Measurements from ENCODE around the gene MAGI2.

The MAGI2 gene

GRCh38 chr7:78770422-78771410, 682.8 kb downstream of the MAGI2 start:
- Mint-ChIP-seq H3K4me3 (no peak overlapping the region), H3K9me3 (no peaks in the 10 kb centered on the region), H3K36me3 (ENCODE audit: low read depth) (no peaks in the 10 kb centered on the region), H3K4me1 (ENCODE audit: low read depth) (no peaks in the 10 kb centered on the region), H3K27me3 (ENCODE audit: low read depth) (peaks cover 8% of the 10 kb centered on the region), H3K27ac (no peak overlapping the region)
- DNase-seq (ENCODE audit: low spot score) = no peak

DNA sequence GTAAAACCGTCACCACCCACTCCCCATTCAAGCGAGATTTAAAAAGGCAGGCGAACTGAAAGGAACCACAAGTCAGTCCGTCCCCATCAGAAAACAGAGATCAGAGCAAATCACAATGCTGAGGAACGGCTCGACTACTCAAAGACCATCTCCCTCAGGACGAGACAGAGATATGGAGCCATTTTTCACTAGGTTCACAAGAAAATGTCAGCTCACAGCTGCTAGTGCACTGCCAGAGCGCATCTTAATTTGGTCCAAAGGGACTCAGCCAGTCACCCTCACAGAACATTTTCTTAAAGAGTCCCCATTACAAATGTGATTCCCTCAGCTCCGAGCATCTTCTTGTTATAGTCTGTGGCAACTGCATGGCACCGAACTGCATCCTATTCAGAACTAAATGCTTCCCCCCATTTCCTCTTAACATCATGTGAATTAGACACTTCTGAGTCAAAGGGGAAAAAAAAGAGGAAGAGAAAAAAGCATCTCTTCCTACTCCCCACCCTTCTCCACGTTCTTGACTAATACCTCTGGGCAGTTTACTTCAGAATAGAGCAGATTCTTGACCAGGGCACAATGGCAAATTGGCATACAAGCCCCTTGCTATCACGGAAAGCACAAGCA, 683.9 kb downstream of the MAGI2 start:
- Mint-ChIP-seq H3K27ac (no peak overlapping the region), H3K4me1 (ENCODE audit: low read depth) (no peaks in the 10 kb centered on the region), H3K9me3 (no peaks in the 10 kb centered on the region), H3K4me3 (no peak overlapping the region), H3K27me3 (ENCODE audit: low read depth) (peaks cover 8% of the 10 kb centered on the region), H3K36me3 (ENCODE audit: low read depth) (no peaks in the 10 kb centered on the region)
- no peak for DNase-seq (ENCODE audit: low spot score)

DNA sequence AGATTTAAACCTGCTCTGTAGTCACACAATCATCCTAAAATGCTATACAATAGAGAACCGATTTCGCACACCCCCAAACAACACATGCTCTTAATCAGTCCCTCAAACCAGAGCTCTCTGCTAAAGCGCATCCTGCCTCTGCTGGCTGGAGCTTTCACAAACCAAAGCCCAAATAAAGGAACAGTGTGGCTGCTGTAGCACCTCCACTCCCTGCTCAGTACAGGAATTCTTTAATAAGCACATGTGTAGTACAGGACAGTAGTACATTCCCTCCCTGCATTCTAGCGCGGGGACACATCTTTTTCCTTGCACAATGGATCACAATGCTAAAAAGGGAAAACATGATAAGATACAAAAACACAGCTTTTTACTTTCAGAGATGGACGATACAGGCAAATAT, 684.6 kb downstream of the MAGI2 start:
- Mint-ChIP-seq H3K27me3 (ENCODE audit: low read depth) (peaks cover 8% of the 10 kb centered on the region), H3K36me3 (ENCODE audit: low read depth) (no peaks in the 10 kb centered on the region), H3K4me1 (ENCODE audit: low read depth) (no peaks in the 10 kb centered on the region), H3K27ac (no peak overlapping the region), H3K4me3 (no peak overlapping the region), H3K9me3 (no peaks in the 10 kb centered on the region)
- DNase-seq (ENCODE audit: low spot score) = no peak

DNA sequence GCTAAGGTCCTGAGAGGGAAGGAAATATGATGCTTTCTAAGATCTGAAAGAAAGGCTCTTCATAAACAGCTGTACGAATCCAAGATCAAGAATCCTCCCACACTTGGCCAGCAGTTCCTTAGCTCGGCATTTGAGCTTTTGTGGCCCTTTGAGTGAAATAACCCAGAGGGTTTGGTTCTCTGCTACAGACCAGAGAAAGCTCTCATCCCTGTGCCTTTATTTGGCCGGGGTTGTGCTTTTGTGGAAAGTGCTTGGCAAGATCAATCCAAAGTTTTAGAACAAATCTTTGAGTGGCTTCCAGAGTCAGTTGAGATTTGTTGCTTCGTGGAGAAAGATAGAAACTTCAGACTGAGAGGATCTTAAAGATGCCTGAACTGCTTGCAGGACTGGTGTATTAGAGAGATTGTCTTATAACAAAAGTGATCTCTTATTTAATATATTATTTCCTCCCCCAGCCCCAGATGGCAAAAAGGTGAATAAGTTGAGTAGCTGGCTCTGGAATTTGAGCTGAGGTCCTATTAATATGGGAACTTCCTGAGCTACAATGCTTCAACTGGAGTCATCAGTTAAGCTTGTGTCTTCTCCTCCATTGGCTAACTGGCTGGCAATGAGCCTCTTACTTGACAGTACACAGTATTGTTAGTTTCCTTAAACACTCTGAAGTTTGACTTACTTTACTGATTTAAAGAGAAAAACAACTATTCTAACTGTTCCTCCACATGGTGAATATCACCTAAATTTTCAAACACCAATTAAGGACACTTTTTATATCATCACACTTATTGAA, 687.3 kb downstream of the MAGI2 start:
- H3K9me3 Mint-ChIP-seq = no peaks in the 10 kb centered on the region
- H3K4me1 Mint-ChIP-seq (ENCODE audit: low read depth) = no peaks in the 10 kb centered on the region
- no peak overlapping the region for H3K4me3 Mint-ChIP-seq
- H3K36me3 Mint-ChIP-seq (ENCODE audit: low read depth) = no peaks in the 10 kb centered on the region
- H3K27ac Mint-ChIP-seq = no peak overlapping the region
- DNase-seq (ENCODE audit: low spot score) = no peak
- H3K27me3 Mint-ChIP-seq (ENCODE audit: low read depth) = peaks cover 6% of the 10 kb centered on the region

- Mint-ChIP-seq H3K4me3 (no peak overlapping the region), H3K27ac (no peak overlapping the region)
These were observed 688.9 kb downstream of the MAGI2 start for GRCh38 chr7:78764571-78764970.

DNA sequence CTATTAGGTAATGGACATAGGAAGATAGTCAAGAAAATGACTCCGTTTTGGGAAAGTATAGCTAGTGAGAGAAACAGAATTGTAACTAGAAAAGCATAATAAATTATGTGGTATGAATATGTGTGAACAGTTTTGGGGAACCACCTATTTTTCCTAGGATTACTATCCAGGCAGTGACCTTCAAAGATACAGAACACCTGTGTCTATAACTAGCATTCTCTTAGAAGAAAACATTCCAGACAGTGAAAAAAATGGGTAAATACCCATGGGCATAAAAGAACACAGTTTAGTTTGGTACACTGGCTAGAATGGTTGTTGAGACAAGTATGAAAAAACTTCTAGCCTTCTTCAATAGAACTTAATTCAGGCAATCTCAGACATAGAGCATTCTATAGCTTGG, 690.8 kb downstream of the MAGI2 start:
- Mint-ChIP-seq H3K4me3 (no peak overlapping the region), H3K4me1 (ENCODE audit: low read depth) (no peaks in the 10 kb centered on the region), H3K36me3 (ENCODE audit: low read depth) (no peaks in the 10 kb centered on the region), H3K27me3 (ENCODE audit: low read depth) (no peaks in the 10 kb centered on the region), H3K27ac (no peak overlapping the region), H3K9me3 (no peaks in the 10 kb centered on the region)
- DNase-seq (ENCODE audit: low spot score) = no peak

More at GRCh38 chr7:78764571-78764970, 688.9 kb downstream of the MAGI2 start:
- Mint-ChIP-seq H3K36me3 (ENCODE audit: low read depth) (no peaks in the 10 kb centered on the region), H3K4me1 (ENCODE audit: low read depth) (no peaks in the 10 kb centered on the region), H3K27me3 (ENCODE audit: low read depth) (no peaks in the 10 kb centered on the region), H3K9me3 (no peaks in the 10 kb centered on the region)
- no peak for DNase-seq (ENCODE audit: low spot score)

DNA sequence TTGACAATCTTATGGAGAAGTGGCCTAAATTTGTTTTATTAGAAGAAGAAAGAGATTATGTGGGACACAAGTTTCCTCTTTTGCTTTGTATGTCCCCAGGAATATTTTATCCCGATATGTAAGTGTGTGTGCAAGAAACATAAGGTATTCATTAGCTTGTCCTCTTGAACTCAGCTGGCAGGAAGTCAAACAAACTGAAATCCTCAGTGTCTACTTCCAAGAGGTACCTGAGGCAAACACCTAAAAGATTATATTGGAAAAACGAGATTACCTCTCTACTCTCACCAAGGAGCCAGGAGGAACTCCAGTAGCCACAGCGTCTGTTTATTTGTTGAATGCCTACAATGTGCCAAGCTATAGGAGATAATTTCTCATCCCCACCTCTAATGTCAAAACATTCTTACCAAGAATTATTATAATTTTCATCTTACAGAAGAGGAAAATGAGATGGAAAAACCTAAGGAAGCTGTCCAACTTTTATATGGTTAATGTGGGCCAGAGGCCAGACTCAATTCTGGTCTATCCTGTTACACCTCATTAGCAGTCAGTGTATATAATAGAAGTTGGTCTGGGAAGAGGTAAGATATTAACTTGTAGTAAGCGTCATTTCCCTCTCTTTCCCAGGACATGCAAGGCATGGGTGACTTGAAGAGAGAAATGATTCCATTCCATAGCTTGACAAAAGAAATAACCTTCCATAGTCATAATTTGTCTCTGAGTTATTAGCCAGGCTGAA, 692.7 kb downstream of the MAGI2 start:
- Mint-ChIP-seq H3K9me3 (peaks cover 4% of the 10 kb centered on the region), H3K4me3 (no peak overlapping the region), H3K27ac (no peak overlapping the region), H3K4me1 (ENCODE audit: low read depth) (no peaks in the 10 kb centered on the region), H3K27me3 (ENCODE audit: low read depth) (no peaks in the 10 kb centered on the region), H3K36me3 (ENCODE audit: low read depth) (no peaks in the 10 kb centered on the region)
- no peak for DNase-seq (ENCODE audit: low spot score)

- Mint-ChIP-seq H3K4me1 (ENCODE audit: low read depth) (no peaks in the 10 kb centered on the region), H3K4me3 (no peak overlapping the region), H3K27me3 (ENCODE audit: low read depth) (no peaks in the 10 kb centered on the region), H3K9me3 (peaks cover 7% of the 10 kb centered on the region), H3K27ac (no peak overlapping the region), H3K36me3 (ENCODE audit: low read depth) (no peaks in the 10 kb centered on the region)
- no peak for DNase-seq (ENCODE audit: low spot score)
These were observed 700.9 kb downstream of the MAGI2 start for GRCh38 chr7:78752554-78752953.

DNA sequence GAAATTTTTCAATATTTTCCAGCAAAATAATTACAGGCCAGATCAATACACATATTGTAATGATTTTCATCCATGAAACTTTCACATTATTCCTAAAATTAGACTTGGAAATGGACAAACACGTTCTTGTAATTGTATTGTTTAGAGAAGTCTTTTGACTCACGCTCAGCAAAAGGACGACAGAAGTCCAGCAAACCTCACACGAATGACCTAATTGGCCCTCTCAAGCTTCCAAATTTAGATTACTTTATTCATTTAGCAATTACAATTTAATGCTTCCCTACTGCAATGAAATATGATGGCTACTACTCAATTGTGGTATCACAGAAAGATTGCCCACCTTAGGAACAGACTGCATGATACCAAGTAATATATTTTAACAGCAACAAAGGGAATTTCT, 702.2 kb downstream of the MAGI2 start:
- Mint-ChIP-seq H3K4me3 (no peak overlapping the region), H3K9me3 (peaks cover 4% of the 10 kb centered on the region), H3K4me1 (ENCODE audit: low read depth) (no peaks in the 10 kb centered on the region), H3K27me3 (ENCODE audit: low read depth) (no peaks in the 10 kb centered on the region), H3K36me3 (ENCODE audit: low read depth) (no peaks in the 10 kb centered on the region), H3K27ac (no peak overlapping the region)
- no peak for DNase-seq (ENCODE audit: low spot score)

GRCh38 chr7:78749052-78749746, 704.3 kb downstream of the MAGI2 start:
- peaks cover 4% of the 10 kb centered on the region for H3K9me3 Mint-ChIP-seq
- no peaks in the 10 kb centered on the region for H3K27me3 Mint-ChIP-seq (ENCODE audit: low read depth)
- H3K36me3 Mint-ChIP-seq (ENCODE audit: low read depth) = no peaks in the 10 kb centered on the region

GRCh38 chr7:78747592-78747991, 705.9 kb downstream of the MAGI2 start:
- H3K36me3 Mint-ChIP-seq (ENCODE audit: low read depth) = no peaks in the 10 kb centered on the region
- no peaks in the 10 kb centered on the region for H3K4me1 Mint-ChIP-seq (ENCODE audit: low read depth)
- H3K9me3 Mint-ChIP-seq = no peaks in the 10 kb centered on the region
- no peak overlapping the region for H3K4me3 Mint-ChIP-seq
- no peak for DNase-seq (ENCODE audit: low spot score)
- no peak overlapping the region for H3K27ac Mint-ChIP-seq
- H3K27me3 Mint-ChIP-seq (ENCODE audit: low read depth) = no peaks in the 10 kb centered on the region

More at GRCh38 chr7:78749052-78749746, 704.3 kb downstream of the MAGI2 start:
- no peak overlapping the region for H3K4me3 Mint-ChIP-seq
- DNase-seq (ENCODE audit: low spot score) = no peak
- H3K4me1 Mint-ChIP-seq (ENCODE audit: low read depth) = no peaks in the 10 kb centered on the region
- no peak overlapping the region for H3K27ac Mint-ChIP-seq

DNA sequence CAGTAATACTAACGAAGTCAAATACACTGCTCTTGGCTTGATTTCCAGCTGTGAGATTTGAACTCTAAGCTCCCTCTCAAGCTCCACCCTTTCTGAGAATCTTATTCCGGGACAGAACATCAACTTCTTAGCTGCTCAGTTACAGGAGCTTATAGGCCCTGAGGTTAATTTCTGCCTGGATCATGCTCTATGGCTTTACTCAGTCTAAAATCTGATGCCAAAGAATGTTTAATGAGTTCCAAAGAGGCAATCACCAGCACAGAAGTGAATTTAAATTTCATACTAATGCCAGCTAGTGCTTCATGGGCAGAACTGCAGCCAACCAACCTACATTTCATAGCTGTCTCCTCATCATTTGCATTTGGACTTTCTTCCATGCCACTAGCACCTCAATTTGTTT, 707.2 kb downstream of the MAGI2 start:
- no peak overlapping the region for H3K4me3 Mint-ChIP-seq
- no peaks in the 10 kb centered on the region for H3K9me3 Mint-ChIP-seq
- H3K36me3 Mint-ChIP-seq (ENCODE audit: low read depth) = no peaks in the 10 kb centered on the region
- no peak for DNase-seq (ENCODE audit: low spot score)
- H3K27me3 Mint-ChIP-seq (ENCODE audit: low read depth) = no peaks in the 10 kb centered on the region
- no peaks in the 10 kb centered on the region for H3K4me1 Mint-ChIP-seq (ENCODE audit: low read depth)
- no peak overlapping the region for H3K27ac Mint-ChIP-seq

DNA sequence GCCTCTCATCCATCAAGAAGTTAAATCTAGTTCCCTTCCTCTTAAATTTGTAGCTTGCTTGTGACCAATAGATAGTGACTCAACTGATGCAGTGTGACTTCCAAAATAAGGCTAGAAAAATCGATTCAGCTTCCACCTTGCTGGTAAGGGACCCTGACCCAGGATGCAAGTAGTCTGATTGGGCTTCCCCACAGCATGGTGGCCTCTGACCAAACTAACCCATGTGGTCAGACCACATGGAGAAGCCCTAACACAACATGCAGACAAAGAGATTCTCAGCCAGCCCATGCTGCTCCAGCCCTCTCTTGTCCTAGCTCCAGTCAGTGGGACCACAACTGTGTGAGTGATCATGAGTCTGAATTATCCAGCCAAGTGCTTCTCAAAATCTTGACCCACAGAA, 710.8 kb downstream of the MAGI2 start:
- no peaks in the 10 kb centered on the region for H3K4me1 Mint-ChIP-seq (ENCODE audit: low read depth)
- H3K27ac Mint-ChIP-seq = no peak overlapping the region
- H3K27me3 Mint-ChIP-seq (ENCODE audit: low read depth) = no peaks in the 10 kb centered on the region
- DNase-seq (ENCODE audit: low spot score) = no peak
- H3K4me3 Mint-ChIP-seq = no peak overlapping the region
- no peaks in the 10 kb centered on the region for H3K36me3 Mint-ChIP-seq (ENCODE audit: low read depth)
- H3K9me3 Mint-ChIP-seq = no peaks in the 10 kb centered on the region
